NCI-H226 (cell line): ENCODE data around the gene AP1S3.

Experiments used
- DNase-seq: peaks from one replicate; pipeline ENCODE4 v3.0.0-alpha.2; 2015

Gene AP1S3

GRCh38 chr2:223712642-223713041 lies 124.7 kb downstream of the AP1S3 start:
- DNase-seq, result no peak

- no peak for DNase-seq
Measured at GRCh38 chr2:223711596-223712326, 125.6 kb downstream of the AP1S3 start.
